Osteocyte (in vitro differentiated cells): ENCODE results near the gene POLA1. TPM values are rescaled to one million over a fixed set of nuclear protein-coding genes. Genes with fewer than 3 reads are reported as not detected.
A peak's percentile ranks its signal among the peaks of the same experiment; 100 is the strongest.
"Not testable (repeated sequence)": the region's sequence is repeated elsewhere in the genome, so short reads cannot be mapped to it uniquely, and the experiment has no call there.

Experiments
- DNase-seq: peaks from one replicate; pipeline ENCODE4 v3.0.0; 2021; ENCODE audit warnings: mixed read lengths; ENCODE audit not compliant: unreplicated experiment; ENCODE audit errors: extremely low spot score
- H3K27ac Mint-ChIP-seq: one replicate; pipeline ENCODE4 v1.8.0; 2021; ENCODE audit warnings: mild to moderate bottlenecking, mixed read lengths; ENCODE audit not compliant: unreplicated experiment
- H3K27me3 Mint-ChIP-seq: one replicate; pipeline ENCODE4 v1.8.0; 2021; ENCODE audit warnings: mixed read lengths; ENCODE audit not compliant: unreplicated experiment
- H3K36me3 Mint-ChIP-seq: one replicate; pipeline ENCODE4 v1.8.0; 2021; ENCODE audit warnings: mixed read lengths; ENCODE audit not compliant: unreplicated experiment
- H3K4me1 Mint-ChIP-seq: one replicate; pipeline ENCODE4 v1.8.0; 2021; ENCODE audit warnings: mixed read lengths; ENCODE audit not compliant: unreplicated experiment
- H3K4me3 Mint-ChIP-seq: one replicate; pipeline ENCODE4 v1.8.0; 2021; ENCODE audit warnings: mild to moderate bottlenecking, moderate library complexity, mixed read lengths; ENCODE audit not compliant: unreplicated experiment
- H3K9me3 Mint-ChIP-seq: one replicate; pipeline ENCODE4 v1.8.0; 2021; ENCODE audit warnings: mixed read lengths; ENCODE audit not compliant: unreplicated experiment
- total RNA-seq: library from RNA; stranded (reverse); gene quantifications from 2 replicates; pipeline ENCODE4 v1.2.1, GENCODE V29; 2021
- TF ChIP-seq, protein P1 (sequence below): fragments of 200-600 bp; sonication (generic); IDR thresholded peaks from 2 replicates; pipeline ENCODE4 v1.5.0; 2021; ENCODE audit warnings: antibody characterized with exemption, mild to moderate bottlenecking, moderate library complexity

The POLA1 gene
- total RNA-seq, 1 donor from 2014 or later, result 17.3 TPM

GRCh38 chrX:24862343-24862742 is 168.6 kb downstream of the POLA1 start:
- Mint-ChIP-seq H3K4me1 (peaks cover 16% of the 10 kb centered on the region), H3K36me3 (no peaks in the 10 kb centered on the region), H3K4me3 (no peak overlapping the region), H3K9me3 (no peaks in the 10 kb centered on the region), H3K27ac (peak overlapping the region; percentile 62), H3K27me3 (no peaks in the 10 kb centered on the region)
- TF ChIP-seq, protein P1, sequence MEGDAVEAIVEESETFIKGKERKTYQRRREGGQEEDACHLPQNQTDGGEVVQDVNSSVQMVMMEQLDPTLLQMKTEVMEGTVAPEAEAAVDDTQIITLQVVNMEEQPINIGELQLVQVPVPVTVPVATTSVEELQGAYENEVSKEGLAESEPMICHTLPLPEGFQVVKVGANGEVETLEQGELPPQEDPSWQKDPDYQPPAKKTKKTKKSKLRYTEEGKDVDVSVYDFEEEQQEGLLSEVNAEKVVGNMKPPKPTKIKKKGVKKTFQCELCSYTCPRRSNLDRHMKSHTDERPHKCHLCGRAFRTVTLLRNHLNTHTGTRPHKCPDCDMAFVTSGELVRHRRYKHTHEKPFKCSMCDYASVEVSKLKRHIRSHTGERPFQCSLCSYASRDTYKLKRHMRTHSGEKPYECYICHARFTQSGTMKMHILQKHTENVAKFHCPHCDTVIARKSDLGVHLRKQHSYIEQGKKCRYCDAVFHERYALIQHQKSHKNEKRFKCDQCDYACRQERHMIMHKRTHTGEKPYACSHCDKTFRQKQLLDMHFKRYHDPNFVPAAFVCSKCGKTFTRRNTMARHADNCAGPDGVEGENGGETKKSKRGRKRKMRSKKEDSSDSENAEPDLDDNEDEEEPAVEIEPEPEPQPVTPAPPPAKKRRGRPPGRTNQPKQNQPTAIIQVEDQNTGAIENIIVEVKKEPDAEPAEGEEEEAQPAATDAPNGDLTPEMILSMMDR, result no peak
- DNase-seq, result no peak

DNA sequence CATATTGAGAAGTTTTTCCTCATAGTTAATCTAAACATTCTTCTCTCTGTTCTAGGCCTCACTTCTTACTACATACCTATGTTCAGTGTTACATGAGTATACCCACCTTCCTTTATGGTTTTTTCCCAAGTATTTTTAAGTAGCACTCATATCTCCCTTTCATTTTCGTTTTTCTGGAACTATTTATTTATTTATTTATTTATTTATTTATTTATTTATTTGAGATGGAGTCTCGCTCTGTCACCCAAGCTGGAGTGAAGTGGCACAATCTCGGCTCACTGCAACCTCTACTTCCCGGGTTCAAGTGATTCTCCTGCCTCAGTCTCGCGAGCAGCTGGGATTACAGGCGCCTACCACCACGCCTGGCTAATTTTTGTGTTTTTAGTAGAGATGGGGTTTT is 170.1 kb downstream of the POLA1 start:
- peaks cover 25% of the 10 kb centered on the region for H3K4me1 Mint-ChIP-seq
- not testable (repeated sequence) for DNase-seq, H3K27ac Mint-ChIP-seq, H3K4me3 Mint-ChIP-seq, H3K9me3 Mint-ChIP-seq, H3K27me3 Mint-ChIP-seq, H3K36me3 Mint-ChIP-seq

DNA sequence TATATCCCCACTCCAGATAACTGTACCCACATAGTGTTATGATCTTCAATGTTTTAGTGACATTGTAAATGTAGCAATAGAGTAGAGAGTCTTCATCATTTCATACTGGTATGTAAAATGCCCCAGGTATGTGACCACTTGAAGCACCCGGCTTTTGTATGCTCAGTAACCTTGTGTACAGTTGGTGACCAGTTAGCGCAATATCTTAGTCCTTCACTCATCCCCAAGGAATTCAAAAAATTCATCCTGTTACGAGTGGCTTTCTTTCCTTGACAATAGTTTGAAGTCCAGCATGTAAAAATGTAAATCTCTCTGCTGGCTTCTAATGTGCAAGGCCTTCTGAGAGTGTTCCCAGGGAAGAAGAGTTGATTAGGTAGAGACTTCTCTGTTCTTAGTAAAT is 176.4 kb downstream of the POLA1 start:
- TF ChIP-seq, protein P1, result no peak
- H3K27me3 Mint-ChIP-seq, result no peaks in the 10 kb centered on the region
- H3K4me1 Mint-ChIP-seq, result peaks cover 12% of the 10 kb centered on the region
- no peaks in the 10 kb centered on the region for H3K9me3 Mint-ChIP-seq
- H3K4me3 Mint-ChIP-seq, result no peak overlapping the region
- H3K36me3 Mint-ChIP-seq, result no peaks in the 10 kb centered on the region
- DNase-seq, result no peak
- no peak overlapping the region for H3K27ac Mint-ChIP-seq

GRCh38 chrX:24874604-24875247 is 181.0 kb downstream of the POLA1 start:
- no peaks in the 10 kb centered on the region for H3K36me3 Mint-ChIP-seq
- H3K27me3 Mint-ChIP-seq, result no peaks in the 10 kb centered on the region

GRCh38 chrX:24876530-24877287 is 183.0 kb downstream of the POLA1 start:
- Mint-ChIP-seq H3K27me3 (no peaks in the 10 kb centered on the region), H3K36me3 (no peaks in the 10 kb centered on the region), H3K9me3 (no peaks in the 10 kb centered on the region), H3K27ac (no peak overlapping the region), H3K4me3 (no peak overlapping the region), H3K4me1 (peaks cover 21% of the 10 kb centered on the region)
- TF ChIP-seq, protein P1, result no peak
- no peak for DNase-seq

More at GRCh38 chrX:24874604-24875247, 181.0 kb downstream of the POLA1 start:
- TF ChIP-seq, protein P1, result no peak
- no peak for DNase-seq
- no peak overlapping the region for H3K27ac Mint-ChIP-seq
- peaks cover 21% of the 10 kb centered on the region for H3K4me1 Mint-ChIP-seq
- H3K9me3 Mint-ChIP-seq, result no peaks in the 10 kb centered on the region
- H3K4me3 Mint-ChIP-seq, result no peak overlapping the region
